B cell (primary cell): ENCODE data around the gene AK4. TPM values are rescaled to one million over a fixed set of nuclear protein-coding genes. Genes with fewer than 3 reads are reported as not detected.
"Not testable (repeated sequence)": the region's sequence is repeated elsewhere in the genome, so short reads cannot be mapped to it uniquely, and the experiment has no call there.

Source experiments
- ATAC-seq: fragments of 200-7000 bp; cut with Tn5 transposase; one replicate; pipeline ENCODE4 v1.10.0; 2021; ENCODE audit warnings: low read depth, mild to moderate bottlenecking, moderate number of reproducible peaks, moderate library complexity
- CTCF ChIA-PET: fragments of 350-600 bp; sonication (Branson Sonifier 250); formaldehyde crosslinking; loops from one replicate; lab custom pipeline; 2021; ENCODE audit warnings: antibody characterized with exemption, inconsistent platforms; lab: Charles Lee
- POLR2A ChIA-PET: fragments of 350-600 bp; sonication (Branson Sonifier 250); formaldehyde crosslinking; loops from one replicate; lab custom pipeline; 2021; ENCODE audit warnings: antibody characterized with exemption; lab: Charles Lee
- DNase-seq: peaks from one replicate; pipeline ENCODE4 v3.0.0; 2013
- H2AFZ ChIP-seq: 2 replicates; pipeline ENCODE4 v1.6.1; 2012; ENCODE audit warnings: mild to moderate bottlenecking, low read depth, low read length; ENCODE audit not compliant: insufficient read depth, poor library complexity, severe bottlenecking
- H3K27ac ChIP-seq, 2 donors: 1 replicate in 1 of 2; 2 replicates in 1 of 2; pipeline ENCODE4 v1.5.1; 2012 to 2013; ENCODE audit warnings: low read length in 2 of 2, mild to moderate bottlenecking in 2 of 2, moderate library complexity in 1 of 2
- H3K27me3 ChIP-seq, 4 experiments: fragments of 200-600 bp in 1 of 4; sonication (generic) in 1 of 4; replicated peaks in 1 of 4; 1 replicate in 2 of 4; 2 replicates in 2 of 4; pipeline versions ENCODE4 v1.6.1 to v1.7.0; 2013 to 2016; ENCODE audit warnings: low read length in 3 of 4, mild to moderate bottlenecking in 2 of 4, mixed read lengths in 1 of 4, moderate library complexity in 1 of 4; ENCODE audit not compliant: insufficient read depth in 4 of 4, control insufficient read depth in 3 of 4; ENCODE audit errors: control extremely low read depth in 1 of 4
- H3K36me3 ChIP-seq, 2 experiments: replicated peaks in 1 of 2; 1 replicate in 1 of 2; 2 replicates in 1 of 2; pipeline versions ENCODE4 v1.6.1 to v1.7.1; 2013; ENCODE audit warnings: low read length in 1 of 2; ENCODE audit not compliant: insufficient read depth in 2 of 2, control insufficient read depth in 1 of 2; ENCODE audit errors: control extremely low read depth in 1 of 2, extremely low read depth in 1 of 2
- H3K4me1 ChIP-seq, 2 donors: fragments of 200-600 bp in 1 of 2; sonication (generic) in 1 of 2; 1 replicate in 1 of 2; 2 replicates in 1 of 2; pipeline versions ENCODE4 v1.5.1 to v1.6.1; 2013 to 2017; ENCODE audit warnings: low read length in 2 of 2; ENCODE audit not compliant: control insufficient read depth in 2 of 2, insufficient read depth in 2 of 2
- H3K4me2 ChIP-seq: replicated peaks from 2 replicates; pipeline ENCODE3; 2012; ENCODE audit warnings: mild to moderate bottlenecking, low read depth, low read length; ENCODE audit not compliant: poor library complexity, severe bottlenecking
- H3K4me3 ChIP-seq, 5 experiments: fragments of 200-600 bp in 1 of 5; sonication (generic) in 1 of 5; 1 replicate in 3 of 5; 2 replicates in 2 of 5; pipeline versions ENCODE4 v1.5.1 to v1.7.0; 2011 to 2016; ENCODE audit warnings: low read length in 4 of 5, mild to moderate bottlenecking in 4 of 5, low read depth in 2 of 5, control low read depth in 1 of 5, moderate library complexity in 1 of 5; ENCODE audit not compliant: insufficient read depth in 1 of 5; ENCODE audit errors: control extremely low read depth in 1 of 5, extremely low read depth in 1 of 5
- H3K79me2 ChIP-seq: fragments of 200-600 bp; sonication (generic); one replicate; pipeline ENCODE4 v1.6.0; 2016; ENCODE audit warnings: low read length; ENCODE audit not compliant: control insufficient read depth, insufficient read depth
- H3K9ac ChIP-seq: fragments of 200-600 bp; sonication (generic); 2 replicates; pipeline ENCODE4 v1.6.1; 2017; ENCODE audit warnings: mild to moderate bottlenecking, low read length, moderate library complexity
- H3K9me3 ChIP-seq, 3 donors: one replicate each; pipeline versions ENCODE4 v1.6.1 to v1.7.1; 2013; ENCODE audit warnings: low read length in 2 of 3; ENCODE audit not compliant: control insufficient read depth in 2 of 3, insufficient read depth in 1 of 3; ENCODE audit errors: control extremely low read depth in 1 of 3
- H4K20me1 ChIP-seq: 2 replicates; pipeline ENCODE4 v1.6.0; 2012; ENCODE audit warnings: mild to moderate bottlenecking, low read length; ENCODE audit not compliant: insufficient read depth, control insufficient read depth, poor library complexity, severe bottlenecking
- H3K27ac Mint-ChIP-seq: one replicate; pipeline ENCODE4 v1.8.0; 2021; ENCODE audit warnings: mixed read lengths
- H3K27me3 Mint-ChIP-seq: one replicate; pipeline ENCODE4 v1.8.0; 2021; ENCODE audit warnings: mixed read lengths
- H3K4me1 Mint-ChIP-seq: one replicate; pipeline ENCODE4 v1.8.0; 2021; ENCODE audit warnings: mixed read lengths
- H3K4me3 Mint-ChIP-seq: one replicate; pipeline ENCODE4 v1.8.0; 2021; ENCODE audit warnings: mixed read lengths
- H3K9me3 Mint-ChIP-seq: one replicate; pipeline ENCODE4 v1.8.0; 2022; ENCODE audit warnings: mixed read lengths; ENCODE audit not compliant: insufficient read depth
- EZH2 ChIP-seq: IDR thresholded peaks from 2 replicates; pipeline ENCODE4 v1.6.1; 2012; ENCODE audit warnings: borderline replicate concordance, low read depth, mild to moderate bottlenecking, moderate library complexity, low read length; ENCODE audit not compliant: insufficient read depth, poor library complexity, severe bottlenecking
- WGBS: methylation state at CpG from one replicate; pipeline ENCODE4 v1.1.5; 2013; ENCODE audit warnings: missing lambda C conversion rate; ENCODE audit not compliant: insufficient coverage; 5-methylcytosine and 5-hydroxymethylcytosine counted together
- intact Hi-C: fragments of 100-400 bp; cut with micrococcal nuclease; formaldehyde crosslinking; loops from one replicate; pipeline ENCODE4 v1.10.0; 2022
- polyA plus RNA-seq: library from polyadenylated mRNA; depleted of rRNA; stranded (reverse); fragments of >200 nt; gene quantifications from 2 replicates; pipeline ENCODE4 v1.2.3, GENCODE V29; 2012
- total RNA-seq, 2 donors: library from RNA; stranded (reverse); fragments of 120-200 nt in 1 of 2; gene quantifications; 1 replicate in 1 of 2; 2 replicates in 1 of 2; pipeline versions ENCODE4 v1.2.3 to v1.2.4, GENCODE V29; 2013 to 2022
- TF ChIP-seq, protein P1 (sequence below): fragments of 200-600 bp; IDR thresholded peaks from one replicate; pipeline ENCODE4 v1.8.0; 2022; ENCODE audit warnings: antibody characterized with exemption, mild to moderate bottlenecking

Gene AK4
- total and polyA plus RNA-seq, 2 donors (not counting 1 experiment from before 2014, with no cell fraction given), result 0.34 TPM; not detected in 1

DNA sequence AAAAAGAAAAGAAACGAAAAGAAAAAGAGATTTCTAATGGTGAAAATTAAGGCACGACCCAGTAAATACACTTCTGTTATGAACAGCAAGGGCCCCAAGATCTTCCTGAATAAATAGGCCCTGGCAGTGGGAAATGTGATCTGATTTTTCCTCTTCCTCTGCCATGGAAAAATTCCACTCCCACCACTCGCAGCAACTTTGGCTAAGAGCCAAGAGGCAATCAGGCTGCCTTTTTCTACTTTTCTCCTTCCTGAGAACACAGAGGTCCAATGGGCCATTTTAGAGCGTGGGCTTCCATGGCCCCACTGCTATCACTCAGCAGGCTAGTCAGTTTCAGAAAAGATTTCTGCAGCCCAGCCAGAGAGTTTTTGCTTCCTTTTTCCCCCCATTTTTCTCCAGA lies 33.7 kb upstream of the AK4 start:
- DNase-seq (no peak), ATAC-seq (no peak)
- ChIA-PET CTCF (no interaction called here), POLR2A (no interaction called here)
- intact Hi-C loops, result no loop called here
- peaks cover 0 to 11% (median 0%) of the 10 kb centered on the region in 3 donors for H3K9me3 ChIP-seq
- H3K27ac Mint-ChIP-seq, result no peak overlapping the region
- peaks cover 29% of the 10 kb centered on the region for H3K27me3 Mint-ChIP-seq
- no peak overlapping the region for H2AFZ ChIP-seq
- no peak overlapping the region for H3K9ac ChIP-seq
- no peak overlapping the region for H3K4me3 Mint-ChIP-seq
- H4K20me1 ChIP-seq, result no peaks in the 10 kb centered on the region
- no peaks in the 10 kb centered on the region for H3K4me1 Mint-ChIP-seq
- H3K36me3 ChIP-seq, result no peaks in the 10 kb centered on the region
- peaks cover 0 to 3% (median 0%) of the 10 kb centered on the region in 4 experiments for H3K27me3 ChIP-seq
- H3K4me2 ChIP-seq, result no peak overlapping the region
- no peak for TF ChIP-seq EZH2
- TF ChIP-seq, protein P1, sequence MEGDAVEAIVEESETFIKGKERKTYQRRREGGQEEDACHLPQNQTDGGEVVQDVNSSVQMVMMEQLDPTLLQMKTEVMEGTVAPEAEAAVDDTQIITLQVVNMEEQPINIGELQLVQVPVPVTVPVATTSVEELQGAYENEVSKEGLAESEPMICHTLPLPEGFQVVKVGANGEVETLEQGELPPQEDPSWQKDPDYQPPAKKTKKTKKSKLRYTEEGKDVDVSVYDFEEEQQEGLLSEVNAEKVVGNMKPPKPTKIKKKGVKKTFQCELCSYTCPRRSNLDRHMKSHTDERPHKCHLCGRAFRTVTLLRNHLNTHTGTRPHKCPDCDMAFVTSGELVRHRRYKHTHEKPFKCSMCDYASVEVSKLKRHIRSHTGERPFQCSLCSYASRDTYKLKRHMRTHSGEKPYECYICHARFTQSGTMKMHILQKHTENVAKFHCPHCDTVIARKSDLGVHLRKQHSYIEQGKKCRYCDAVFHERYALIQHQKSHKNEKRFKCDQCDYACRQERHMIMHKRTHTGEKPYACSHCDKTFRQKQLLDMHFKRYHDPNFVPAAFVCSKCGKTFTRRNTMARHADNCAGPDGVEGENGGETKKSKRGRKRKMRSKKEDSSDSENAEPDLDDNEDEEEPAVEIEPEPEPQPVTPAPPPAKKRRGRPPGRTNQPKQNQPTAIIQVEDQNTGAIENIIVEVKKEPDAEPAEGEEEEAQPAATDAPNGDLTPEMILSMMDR, result no peak
- WGBS, result 100% methylated on average over 1 of the region's 4 CpGs
- H3K4me3 ChIP-seq, result no peak overlapping the region
- no peaks in the 10 kb centered on the region for H3K4me1 ChIP-seq
- H3K27ac ChIP-seq, result no peak overlapping the region
- H3K79me2 ChIP-seq, result no peaks in the 10 kb centered on the region
- peaks cover 9% of the 10 kb centered on the region for H3K9me3 Mint-ChIP-seq

DNA sequence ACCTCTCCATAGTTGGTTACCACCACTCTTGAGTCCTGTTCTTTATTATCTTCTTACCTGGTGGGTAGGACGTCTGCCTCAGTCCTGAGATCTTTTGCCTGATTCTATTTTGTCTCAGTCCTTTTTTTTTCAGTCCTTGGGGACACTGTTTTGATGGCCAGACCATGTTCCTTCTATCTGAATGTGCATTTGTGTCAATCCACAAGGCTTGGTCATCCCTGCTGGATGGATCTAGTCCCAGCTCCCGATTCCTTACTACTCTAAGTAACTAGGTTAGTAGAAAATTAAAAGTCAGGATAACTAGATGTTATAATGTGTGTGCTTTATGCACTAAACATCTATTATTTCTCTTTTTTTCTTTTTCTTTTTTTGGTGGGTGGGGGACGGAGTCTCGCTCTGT lies 28.1 kb upstream of the AK4 start:
- H3K27ac Mint-ChIP-seq, result no peak overlapping the region
- Histone ChIP-seq H3K4me2 (no peak overlapping the region), H3K9me3 (no peaks in the 10 kb centered on the region), H3K79me2 (no peaks in the 10 kb centered on the region), H2AFZ (no peak overlapping the region), H3K4me3 (no peak overlapping the region), H3K4me1 (no peaks in the 10 kb centered on the region), H4K20me1 (no peaks in the 10 kb centered on the region), H3K36me3 (no peaks in the 10 kb centered on the region), H3K27ac (no peak overlapping the region), H3K9ac (no peak overlapping the region), H3K27me3 (no peaks in the 10 kb centered on the region)
- no peak overlapping the region for H3K4me3 Mint-ChIP-seq
- ChIA-PET CTCF (no interaction called here), POLR2A (no interaction called here)
- intact Hi-C loops, result no loop called here
- TF ChIP-seq, protein P1, result no peak
- TF ChIP-seq EZH2, result no peak
- DNase-seq (no peak), ATAC-seq (no peak)
- no peaks in the 10 kb centered on the region for H3K4me1 Mint-ChIP-seq
- WGBS, result 78% methylated on average over 1 of the region's 4 CpGs
- no peaks in the 10 kb centered on the region for H3K9me3 Mint-ChIP-seq
- H3K27me3 Mint-ChIP-seq, result peaks cover 10% of the 10 kb centered on the region

DNA sequence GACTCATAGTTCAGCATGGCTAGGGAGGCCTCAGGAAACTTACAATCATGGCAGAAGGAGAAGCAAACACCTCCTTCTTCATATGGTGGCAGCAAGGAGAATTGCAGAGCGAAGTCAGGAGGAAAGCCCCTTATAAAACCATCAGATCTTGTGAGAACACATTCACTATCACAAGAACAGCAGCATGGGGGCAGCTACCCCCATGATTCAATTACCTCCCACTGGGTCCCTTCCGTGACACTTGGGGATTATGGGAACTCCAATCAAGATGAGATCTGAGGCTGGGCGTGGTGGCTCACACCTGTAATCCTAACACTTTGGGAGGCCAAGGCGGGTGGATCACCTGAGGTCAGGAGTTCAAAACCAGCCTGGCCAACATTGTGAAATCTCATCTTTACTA lies 18.9 kb upstream of the AK4 start:
- DNase-seq, H3K36me3 ChIP-seq, H3K27me3 ChIP-seq, H3K27ac Mint-ChIP-seq, H3K27ac ChIP-seq, H3K4me1 ChIP-seq, intact Hi-C loops, H4K20me1 ChIP-seq, H3K79me2 ChIP-seq, H3K4me1 Mint-ChIP-seq, H3K9me3 Mint-ChIP-seq, H3K4me2 ChIP-seq, H3K4me3 Mint-ChIP-seq, H3K9me3 ChIP-seq, CTCF ChIA-PET, H2AFZ ChIP-seq, POLR2A ChIA-PET, ATAC-seq, H3K9ac ChIP-seq, H3K4me3 ChIP-seq: not testable (repeated sequence)
- peaks cover 30% of the 10 kb centered on the region for H3K27me3 Mint-ChIP-seq
- 89% methylated on average over 2 of the region's 4 CpGs for WGBS
